HG03378 (cell line): ENCODE measurements around the gene PDGFD.

Experiments
- ATAC-seq: cut with Tn5 transposase; IDR thresholded peaks from one replicate; pipeline ENCODE4 v1.9.1; 2021; ENCODE audit warnings: mild to moderate bottlenecking, moderate library complexity; ENCODE audit not compliant: unreplicated experiment

PDGFD gene

GRCh38 chr11:103927535-103927934 lies 236.4 kb downstream of the PDGFD start:
- no peak for ATAC-seq

GRCh38 chr11:103926990-103927389 lies 237.0 kb downstream of the PDGFD start:
- ATAC-seq: no peak

GRCh38 chr11:103924166-103925013 lies 239.6 kb downstream of the PDGFD start:
- ATAC-seq: no peak

- ATAC-seq: no peak
These were observed 240.5 kb downstream of the PDGFD start for GRCh38 chr11:103923451-103923931.

- ATAC-seq: no peak
These were observed 243.0 kb downstream of the PDGFD start for GRCh38 chr11:103920933-103921332.

- ATAC-seq: peak; percentile 56
These were observed 243.5 kb downstream of the PDGFD start for GRCh38 chr11:103920449-103920848.

- no peak for ATAC-seq
These were observed 253.2 kb downstream of the PDGFD start for GRCh38 chr11:103910721-103911120.

GRCh38 chr11:103907548-103908455 lies 256.1 kb downstream of the PDGFD start:
- no peak for ATAC-seq

- no peak for ATAC-seq
These were observed 256.8 kb downstream of the PDGFD start for GRCh38 chr11:103907136-103907535.

GRCh38 chr11:103906291-103906867 lies 257.6 kb downstream of the PDGFD start:
- no peak for ATAC-seq

GRCh38 chr11:103904324-103904667 lies 259.7 kb downstream of the PDGFD start:
- peak; percentile 86 for ATAC-seq

GRCh38 chr11:103903621-103904323 lies 260.2 kb downstream of the PDGFD start:
- peak; percentile 87 for ATAC-seq

- no peak for ATAC-seq
These were observed 261.0 kb downstream of the PDGFD start for GRCh38 chr11:103902994-103903393.

GRCh38 chr11:103901656-103902055 lies 262.3 kb downstream of the PDGFD start:
- ATAC-seq: no peak

GRCh38 chr11:103898577-103899336 lies 265.2 kb downstream of the PDGFD start:
- ATAC-seq: peak; percentile 65

- ATAC-seq: peak; percentile 60
These were observed 265.9 kb downstream of the PDGFD start for GRCh38 chr11:103898065-103898464.

GRCh38 chr11:103897160-103897936 lies 266.6 kb downstream of the PDGFD start:
- ATAC-seq: no peak

GRCh38 chr11:103895106-103895505 lies 268.8 kb downstream of the PDGFD start:
- ATAC-seq: no peak

GRCh38 chr11:103894673-103895072 lies 269.3 kb downstream of the PDGFD start:
- ATAC-seq: no peak
